CD14-positive monocyte (primary cell): ENCODE results near the gene LFNG. TPM values are rescaled to one million over a fixed set of nuclear protein-coding genes. Genes with fewer than 3 reads are reported as not detected.

Experiments
- DNase-seq, 3 donors: peaks; one replicate each; pipeline ENCODE4 v3.0.0-alpha.2; 2011 to 2022
- H2AFZ ChIP-seq: 2 replicates; pipeline ENCODE4 v1.6.0; 2012; ENCODE audit warnings: mild to moderate bottlenecking, low read depth, low read length, inconsistent platforms; ENCODE audit not compliant: insufficient read depth, poor library complexity, severe bottlenecking
- H3K27ac ChIP-seq, 2 donors: 1 replicate in 1 of 2; 2 replicates in 1 of 2; pipeline ENCODE4 v1.5.1; 2012 to 2013; ENCODE audit warnings: low read length in 2 of 2, control low read depth in 1 of 2, inconsistent platforms in 1 of 2, low read depth in 1 of 2, mild to moderate bottlenecking in 1 of 2
- H3K27me3 ChIP-seq, 2 donors: one replicate each; pipeline versions ENCODE4 v1.6.0 to v1.6.1; 2011 to 2013; ENCODE audit warnings: low read length in 2 of 2; ENCODE audit not compliant: control insufficient read depth in 2 of 2, insufficient read depth in 2 of 2
- H3K36me3 ChIP-seq, 2 donors: replicated peaks in 1 of 2; 1 replicate in 1 of 2; 2 replicates in 1 of 2; pipeline versions ENCODE4 v1.5.1 to v1.6.1; 2012 to 2013; ENCODE audit warnings: low read length in 2 of 2, control low read depth in 1 of 2, inconsistent platforms in 1 of 2, mild to moderate bottlenecking in 1 of 2; ENCODE audit not compliant: insufficient read depth in 2 of 2, control insufficient read depth in 1 of 2
- H3K4me1 ChIP-seq, 2 donors: 1 replicate in 1 of 2; 2 replicates in 1 of 2; pipeline versions ENCODE4 v1.5.1 to v1.6.1; 2012 to 2013; ENCODE audit warnings: low read length in 2 of 2, control low read depth in 1 of 2, inconsistent platforms in 1 of 2, mild to moderate bottlenecking in 1 of 2, moderate library complexity in 1 of 2; ENCODE audit not compliant: insufficient read depth in 2 of 2, control insufficient read depth in 1 of 2
- H3K4me2 ChIP-seq: replicated peaks from 2 replicates; pipeline ENCODE3; 2012; ENCODE audit warnings: low read length, moderate library complexity, mild to moderate bottlenecking; ENCODE audit not compliant: poor library complexity, severe bottlenecking; ENCODE audit errors: extremely low read depth
- H3K4me3 ChIP-seq, 3 experiments: fragments of 200-600 bp in 1 of 3; sonication (generic) in 1 of 3; replicated peaks in 1 of 3; 1 replicate in 2 of 3; 2 replicates in 1 of 3; pipeline ENCODE4 v1.5.1; 2011 to 2013; ENCODE audit warnings: low read length in 3 of 3, mild to moderate bottlenecking in 3 of 3, control low read depth in 2 of 3, low read depth in 2 of 3, inconsistent platforms in 1 of 3, moderate library complexity in 1 of 3
- H3K79me2 ChIP-seq: 2 replicates; pipeline ENCODE4 v1.6.0; 2012; ENCODE audit warnings: mild to moderate bottlenecking, control low read depth, inconsistent platforms, low read length, moderate library complexity; ENCODE audit not compliant: insufficient read depth
- H3K9ac ChIP-seq: 2 replicates; pipeline ENCODE4 v1.6.0; 2017; ENCODE audit warnings: low read length, mild to moderate bottlenecking; ENCODE audit not compliant: insufficient read depth, poor library complexity, severe bottlenecking
- H3K9me3 ChIP-seq, 2 donors: replicated peaks in 1 of 2; 1 replicate in 1 of 2; 2 replicates in 1 of 2; pipeline versions ENCODE4 v1.5.1 to v1.6.1; 2012 to 2013; ENCODE audit warnings: low read length in 2 of 2, control low read depth in 1 of 2; ENCODE audit not compliant: control insufficient read depth in 1 of 2, insufficient read depth in 1 of 2
- H4K20me1 ChIP-seq: 2 replicates; pipeline ENCODE4 v1.6.0; 2012; ENCODE audit warnings: mild to moderate bottlenecking, low read length, control low read depth, moderate library complexity; ENCODE audit not compliant: insufficient read depth
- H3K27ac Mint-ChIP-seq, 7 donors: one replicate each; pipeline ENCODE4 v1.8.0; 2020; ENCODE audit warnings: mild to moderate bottlenecking in 7 of 7, mixed read lengths in 7 of 7, moderate library complexity in 6 of 7, inconsistent platforms in 2 of 7
- H3K27me3 Mint-ChIP-seq, 3 donors: one replicate each; pipeline ENCODE4 v1.8.0; 2021 to 2022; ENCODE audit warnings: low read depth in 3 of 3, mild to moderate bottlenecking in 3 of 3, mixed read lengths in 3 of 3, moderate library complexity in 3 of 3, inconsistent platforms in 1 of 3
- H3K36me3 Mint-ChIP-seq, 2 donors: one replicate each; pipeline ENCODE4 v1.8.0; 2020; ENCODE audit warnings: mixed read lengths in 2 of 2, inconsistent platforms in 1 of 2, mild to moderate bottlenecking in 1 of 2
- H3K4me1 Mint-ChIP-seq: one replicate; pipeline ENCODE4 v1.8.0; 2020; ENCODE audit warnings: mild to moderate bottlenecking, mixed read lengths
- H3K4me3 Mint-ChIP-seq, 2 donors: one replicate each; pipeline ENCODE4 v1.8.0; 2020; ENCODE audit warnings: mild to moderate bottlenecking in 2 of 2, mixed read lengths in 2 of 2, moderate library complexity in 1 of 2
- H3K9me3 Mint-ChIP-seq, 7 donors: one replicate each; pipeline ENCODE4 v1.8.0; 2020 to 2022; ENCODE audit warnings: mixed read lengths in 7 of 7, mild to moderate bottlenecking in 6 of 7, moderate library complexity in 6 of 7, inconsistent platforms in 2 of 7
- CTCF ChIP-seq: fragments of 200-600 bp; IDR thresholded peaks from one replicate; pipeline ENCODE4 v1.8.0; 2022; ENCODE audit warnings: antibody characterized with exemption, mild to moderate bottlenecking
- WGBS: methylation state at CpG from one replicate; pipeline ENCODE4 v1.1.5; 2013; ENCODE audit warnings: missing lambda C conversion rate; ENCODE audit not compliant: insufficient coverage; 5-methylcytosine and 5-hydroxymethylcytosine counted together
- intact Hi-C, 2 donors: fragments of 100-400 bp; cut with micrococcal nuclease; formaldehyde crosslinking; loops; one replicate each; pipeline versions ENCODE4 v1.15.0 to v1.15.1; 2023
- polyA plus RNA-seq, 3 donors: library from polyadenylated mRNA; depleted of rRNA in 1 of 3; unstranded in 2 of 3; stranded (reverse) in 1 of 3; fragments of 300-500 nt in 2 of 3; fragments of >200 nt in 1 of 3; fragmentation: Illumina TruSeq in 2 of 3; gene quantifications; 1 replicate in 2 of 3; 2 replicates in 1 of 3; pipeline ENCODE4 v1.2.3, GENCODE V29; 2012 to 2021

The LFNG gene
- polyA plus RNA-seq, 3 donors = 1.9 to 121 (median 2.2) TPM

DNA sequence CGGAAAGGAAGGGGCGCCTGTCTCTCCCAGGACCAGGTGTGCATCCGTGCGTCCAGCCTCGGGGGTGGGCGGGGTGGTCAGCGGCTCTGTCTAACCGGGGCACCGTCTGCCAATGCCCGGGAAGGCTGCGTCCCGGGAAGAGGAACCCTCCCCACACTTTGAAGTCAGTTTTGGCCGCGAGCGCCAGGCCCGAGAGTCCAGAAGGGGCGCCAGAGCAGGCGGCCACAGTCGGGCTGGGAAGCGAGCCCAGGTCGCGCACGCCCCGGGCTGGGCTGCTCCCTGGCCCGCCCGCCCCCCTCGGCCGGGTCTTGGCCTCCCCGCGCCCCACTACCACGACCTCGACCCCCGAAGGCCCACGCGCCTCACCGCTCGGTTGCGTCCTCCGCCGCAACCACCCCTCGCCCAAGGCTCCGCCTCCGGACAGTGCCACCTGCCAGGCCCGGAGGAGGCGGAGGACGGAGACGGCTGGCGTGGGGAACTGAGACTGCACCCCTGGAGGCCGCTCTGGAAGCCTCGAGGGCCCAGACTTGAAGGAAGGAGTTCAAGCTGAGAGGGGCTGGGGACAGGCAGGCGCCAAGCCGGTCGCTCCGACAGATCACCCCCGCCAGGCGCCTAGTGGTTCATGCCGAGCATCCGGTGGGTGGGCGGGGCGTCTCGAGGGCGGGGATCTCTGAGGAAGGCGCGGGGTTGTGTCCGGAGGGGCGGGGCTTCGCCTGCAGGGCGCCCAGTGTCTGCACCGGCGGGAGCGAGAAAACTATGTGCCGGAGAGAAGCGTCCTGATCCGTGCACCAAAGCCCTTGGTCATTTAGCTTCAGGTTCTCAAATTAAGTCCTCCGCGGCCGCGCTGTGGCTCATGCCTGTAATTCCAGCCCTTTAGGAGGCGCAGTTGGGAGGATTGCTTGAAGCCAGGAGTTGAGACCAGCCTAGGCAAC is 35.8 kb downstream of the LFNG start, which contains the start of gene BRAT1:
BRAT1 (minus strand) TSS at position 404 of the 932 bp plus-strand sequence. CDS start 1,093 bp downstream, outside the sequence.
- H3K36me3 ChIP-seq = peaks cover 6 to 16% of the 10 kb centered on the region in 2 donors
- DNase-seq = peak; percentile 86 to 91 (median 88)
- peak within 1 kb of the TSS; percentile 98 for H3K4me2 ChIP-seq
- H2AFZ ChIP-seq = peak within 1 kb of the TSS; percentile 88
- intact Hi-C loops = loop anchor here (5.0 to 10.0 kb wide), 3 partner anchors 33 to 81 kb away; partner anchors contain the start of genes GRIFIN (in 1 of the 2) and TTYH3 (in 1 of the 2)
- H3K27ac ChIP-seq = peak within 1 kb of the TSS; percentile 97
- peaks cover 44% of the 10 kb centered on the region for H3K79me2 ChIP-seq
- no peaks in the 10 kb centered on the region for H3K9me3 ChIP-seq
- peak within 1 kb of the TSS; percentile 85 to 90 for H3K4me3 Mint-ChIP-seq
- H3K9ac ChIP-seq = peak within 1 kb of the TSS; percentile 90
- peaks cover 51% of the 10 kb centered on the region for H3K4me1 Mint-ChIP-seq
- peak; percentile 59 for TF ChIP-seq CTCF
- WGBS = under 1% methylated on average over 70 of the region's 79 CpGs
- H3K27me3 Mint-ChIP-seq = no peaks in the 10 kb centered on the region
- H3K9me3 Mint-ChIP-seq = peaks cover 0 to 2% (median 0%) of the 10 kb centered on the region in 7 donors
- H3K4me1 ChIP-seq = peaks cover 52 to 65% of the 10 kb centered on the region in 2 donors
- H4K20me1 ChIP-seq = peaks cover 19% of the 10 kb centered on the region
- peaks cover 10 to 28% of the 10 kb centered on the region in 2 donors for H3K36me3 Mint-ChIP-seq
- H3K4me3 ChIP-seq = peak within 1 kb of the TSS; percentile 61 to 86 (median 66)
- peak within 1 kb of the TSS; percentile 83 to 97 (median 90) for H3K27ac Mint-ChIP-seq
- no peaks in the 10 kb centered on the region for H3K27me3 ChIP-seq

DNA sequence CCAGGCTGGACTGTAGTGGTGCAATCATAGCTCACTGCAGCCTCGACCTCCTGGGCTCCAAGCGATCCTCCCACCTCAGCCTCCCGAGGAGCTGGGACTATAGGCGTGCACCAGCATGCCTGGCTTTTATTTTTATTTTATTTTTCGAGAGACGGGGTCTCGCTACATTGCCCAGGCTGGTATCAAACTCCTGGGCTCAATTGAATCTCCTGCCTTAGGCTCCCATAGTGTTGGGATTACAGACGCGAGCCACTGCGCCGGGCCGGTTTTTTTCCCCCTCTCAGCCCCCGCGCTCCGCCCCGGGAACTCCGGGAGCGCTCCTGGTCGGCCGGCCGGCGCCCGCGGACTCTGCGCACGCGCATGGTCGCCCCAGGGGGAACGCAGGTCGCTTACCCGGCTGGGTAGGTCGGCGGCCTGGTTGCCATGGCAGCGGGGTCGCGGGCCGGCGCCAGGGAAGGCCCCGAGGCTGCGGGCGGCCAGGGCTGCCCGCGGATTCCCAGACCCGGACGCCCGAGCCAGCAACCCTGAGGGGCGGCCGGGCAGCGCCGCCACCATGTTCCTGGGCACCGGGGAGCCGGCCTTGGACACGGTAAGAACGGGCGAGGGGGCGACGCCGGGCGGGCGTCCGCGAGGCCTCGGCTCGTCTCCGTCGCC is 39.2 kb downstream of the LFNG start, which contains the start of gene IQCE:
IQCE (plus strand) TSS at position 351 of the 654 bp plus-strand sequence; CDS start at position 554, 203 bp downstream.
- no peak for TF ChIP-seq CTCF
- DNase-seq = peak; percentile 76 to 85 (median 81)
- H3K27ac ChIP-seq = peak within 1 kb of the TSS in 1 of 2 donors; percentile 48
- no peaks in the 10 kb centered on the region for H3K27me3 Mint-ChIP-seq
- H2AFZ ChIP-seq = peak within 1 kb of the TSS; percentile 81
- peaks cover 51 to 56% of the 10 kb centered on the region in 2 donors for H3K4me1 ChIP-seq
- H4K20me1 ChIP-seq = peaks cover 16% of the 10 kb centered on the region
- peaks cover 40% of the 10 kb centered on the region for H3K79me2 ChIP-seq
- peak within 1 kb of the TSS in 5 of 7 donors; percentile 33 to 80 (median 66) for H3K27ac Mint-ChIP-seq
- intact Hi-C loops = loop anchor here (5.0 to 10.0 kb wide), 3 partner anchors 36 to 84 kb away; partner anchors contain the start of genes GRIFIN (in 1 of the 2) and TTYH3 (in 1 of the 2)
- peaks cover 43% of the 10 kb centered on the region for H3K4me1 Mint-ChIP-seq
- no peaks in the 10 kb centered on the region for H3K27me3 ChIP-seq
- peak within 1 kb of the TSS; percentile 73 for H3K9ac ChIP-seq
- peak within 1 kb of the TSS; percentile 79 to 87 for H3K4me3 Mint-ChIP-seq
- peak within 1 kb of the TSS; percentile 74 to 96 (median 92) for H3K4me3 ChIP-seq
- H3K9me3 ChIP-seq = no peaks in the 10 kb centered on the region
- H3K36me3 ChIP-seq = no peaks in the 10 kb centered on the region
- peak within 1 kb of the TSS; percentile 91 for H3K4me2 ChIP-seq
- peaks cover 0 to 2% (median 0%) of the 10 kb centered on the region in 7 donors for H3K9me3 Mint-ChIP-seq
- 2% methylated on average over 66 of the region's 66 CpGs for WGBS
- H3K36me3 Mint-ChIP-seq = peaks cover 4 to 13% of the 10 kb centered on the region in 2 donors
